K562 (cell line): ENCODE measurements around the gene RAD1. TPM values are rescaled to one million over a fixed set of nuclear protein-coding genes. Genes with fewer than 3 reads are reported as not detected.
A peak's percentile ranks its signal among the peaks of the same experiment; 100 is the strongest.

Source experiments
- CXXC5 ChIP-seq: fragments of 250-450 bp; sonication (Bioruptor Pico); IDR thresholded peaks from 2 replicates; pipeline ENCODE4 v1.8.0; 2022; ENCODE audit warnings: inconsistent platforms, mild to moderate bottlenecking, moderate library complexity
- EZH2 ChIP-seq: IDR thresholded peaks from 2 replicates; pipeline ENCODE4 v1.6.1; 2012; ENCODE audit warnings: low read depth, mild to moderate bottlenecking, inconsistent platforms, low read length, borderline replicate concordance
- KAT2B ChIP-seq: IDR thresholded peaks from one replicate; pipeline ENCODE4 v1.6.1; 2012; ENCODE audit warnings: low read depth, mild to moderate bottlenecking, control low read depth, inconsistent platforms, low read length, moderate library complexity
- MCM5 ChIP-seq: fragments of 450-650 bp; IDR thresholded peaks from 2 replicates; pipeline ENCODE4 v1.6.1; 2016; ENCODE audit warnings: low read depth
- MTA1 ChIP-seq: fragments of 450-650 bp; IDR thresholded peaks from 2 replicates; pipeline ENCODE4 v1.6.1; 2017; ENCODE audit warnings: borderline replicate concordance
- NFYB ChIP-seq: IDR thresholded peaks from 2 replicates; pipeline ENCODE4 v1.6.1; 2011; ENCODE audit warnings: mild to moderate bottlenecking, moderate library complexity; ENCODE audit not compliant: insufficient read length; ENCODE audit errors: extremely low read depth
- PHF21A ChIP-seq: fragments of 450-650 bp; IDR thresholded peaks from 2 replicates; pipeline ENCODE4 v1.6.1; 2017; ENCODE audit warnings: low read depth, borderline replicate concordance
- POLR3A ChIP-seq: IDR thresholded peaks from 2 replicates; pipeline ENCODE4 v1.6.1; 2011; ENCODE audit warnings: borderline replicate concordance, mild to moderate bottlenecking, moderate library complexity; ENCODE audit not compliant: insufficient read length, insufficient read depth; ENCODE audit errors: extremely low read depth
- RBM22 ChIP-seq: fragments of 200-400 bp; formaldehyde crosslinking; IDR thresholded peaks from 2 replicates; pipeline ENCODE4 v1.6.1; 2018; ENCODE audit warnings: low read length, low read depth; ENCODE audit not compliant: poor library complexity, severe bottlenecking
- SETDB1 ChIP-seq: IDR thresholded peaks from one replicate; pipeline ENCODE4 v1.6.1; 2012; ENCODE audit warnings: low read length, control low read depth, inconsistent platforms
- SPI1 ChIP-seq: IDR thresholded peaks from 2 replicates; pipeline ENCODE4 v1.6.1; 2011; ENCODE audit warnings: low read depth, low read length, control low read depth, borderline replicate concordance
- TAL1 ChIP-seq: fragments of 450-650 bp; IDR thresholded peaks from 2 replicates; pipeline ENCODE4 v1.6.1; 2016; ENCODE audit warnings: mild to moderate bottlenecking
- ZNF41 ChIP-seq: fragments of 250-450 bp; sonication (Bioruptor Pico); conservative IDR thresholded peaks from 2 replicates; pipeline ENCODE4 v1.4.0; 2020; ENCODE audit warnings: mild to moderate bottlenecking
- ZNF584 ChIP-seq: fragments of 200-800 bp; sonication (Bioruptor generic); IDR thresholded peaks from 2 replicates; pipeline ENCODE4 v1.6.1; 2016; ENCODE audit warnings: low read depth, mild to moderate bottlenecking, missing genetic modification characterization, missing compliant biosample characterization
- polyA plus RNA-seq, 8 experiments: library from polyadenylated mRNA; depleted of rRNA in 4 of 8; stranded (reverse) in 5 of 8; unstranded in 3 of 8; fragments of >200 nt; fragmentation: Nextera tagmentation in 2 of 8; fragmentation: Illumina TruSeq in 1 of 8; extraction: Ambion mirVana in 2 of 8; extraction: Trizol in 1 of 8; gene quantifications; 2 replicates each; pipeline versions ENCODE4 v1.2.1 to v1.2.3, GENCODE V29; 2011 to 2014; ENCODE audit warnings: inconsistent platforms in 1 of 8, missing spikeins in 1 of 8
- total RNA-seq, 7 experiments: library from RNA; depleted of rRNA in 6 of 7; stranded (reverse); fragments of >200 nt in 6 of 7; fragmentation: Illumina TruSeq in 2 of 7; extraction: Trizol in 2 of 7; gene quantifications; 2 replicates each; pipeline versions ENCODE4 v1.2.1 to v1.2.3, GENCODE V29; 2011 to 2021; ENCODE audit warnings: low replicate concordance in 1 of 7
- TF ChIP-seq, protein P1 (sequence below): fragments of 200-800 bp; sonication (Bioruptor generic); IDR thresholded peaks from 2 replicates; pipeline ENCODE4 v1.6.1; 2017; ENCODE audit warnings: missing genetic modification characterization, missing compliant biosample characterization
- TF ChIP-seq, protein P2 (sequence below): fragments of 250-450 bp; sonication (Bioruptor Pico); IDR thresholded peaks from 2 replicates; pipeline ENCODE4 v1.5.0; 2020; ENCODE audit warnings: mild to moderate bottlenecking
- TF ChIP-seq, protein P3 (sequence below): sonication (generic); formaldehyde crosslinking; IDR thresholded peaks from 2 replicates; pipeline ENCODE4 v1.8.1; 2022; ENCODE audit warnings: missing genetic modification reagents
- TF ChIP-seq, protein P4 (sequence below): fragments of 450-650 bp; formaldehyde crosslinking; IDR thresholded peaks from 2 replicates; pipeline ENCODE4 v1.4.0; 2020; ENCODE audit warnings: mild to moderate bottlenecking
- TF ChIP-seq, protein P5 (sequence below): fragments of 450-650 bp; formaldehyde crosslinking; IDR thresholded peaks from 2 replicates; pipeline ENCODE4 v1.4.0; 2020; ENCODE audit warnings: mild to moderate bottlenecking, moderate library complexity
- TF ChIP-seq, protein P6 (sequence below): fragments of 450-650 bp; formaldehyde crosslinking; IDR thresholded peaks from 2 replicates; pipeline ENCODE4 v1.4.0; 2020; ENCODE audit warnings: mild to moderate bottlenecking, mixed read lengths

The RAD1 gene
- total and polyA plus RNA-seq, 9 of the 15 experiments (the other 6 are each of a cell fraction or from before 2014, with no cell fraction given), result 44.5 to 148 (median 60.8) TPM

DNA sequence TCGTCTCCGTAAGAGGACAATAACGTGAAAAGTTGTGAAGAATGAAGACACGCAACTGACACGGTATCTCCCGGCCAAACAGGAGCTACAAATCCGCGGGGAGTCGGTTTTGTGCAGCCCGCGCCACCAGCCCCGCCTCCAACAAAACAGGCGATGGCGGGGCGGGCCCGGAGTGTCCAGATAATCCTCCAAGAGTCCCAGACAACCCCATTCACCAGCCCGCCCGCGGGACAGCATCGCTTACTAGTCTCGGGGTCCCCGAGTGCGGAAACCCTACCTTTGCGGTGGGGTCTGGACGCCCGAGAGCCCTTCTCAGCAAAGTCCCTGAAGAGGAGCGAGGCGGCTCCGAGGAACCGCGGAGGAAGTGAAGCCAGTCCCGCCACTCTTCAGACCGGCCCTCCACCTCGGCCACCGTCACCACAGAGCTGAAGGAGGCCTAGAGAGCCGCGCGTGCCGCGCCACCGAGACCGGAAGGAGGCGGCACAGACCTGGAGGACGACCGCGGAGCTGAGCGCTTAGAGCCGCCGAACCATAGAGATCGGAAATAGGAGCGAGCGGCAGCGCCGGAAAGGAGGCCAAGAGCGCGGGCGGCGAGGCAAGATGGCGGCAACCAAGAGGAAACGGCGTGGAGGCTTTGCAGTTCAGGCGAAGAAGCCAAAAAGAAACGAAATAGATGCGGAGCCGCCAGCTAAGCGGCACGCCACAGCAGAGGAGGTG is at the start of gene RAD1, which contains the start of gene BRIX1 (continued):
- TF ChIP-seq SETDB1, result peak; percentile 97
- TF ChIP-seq, protein P1, sequence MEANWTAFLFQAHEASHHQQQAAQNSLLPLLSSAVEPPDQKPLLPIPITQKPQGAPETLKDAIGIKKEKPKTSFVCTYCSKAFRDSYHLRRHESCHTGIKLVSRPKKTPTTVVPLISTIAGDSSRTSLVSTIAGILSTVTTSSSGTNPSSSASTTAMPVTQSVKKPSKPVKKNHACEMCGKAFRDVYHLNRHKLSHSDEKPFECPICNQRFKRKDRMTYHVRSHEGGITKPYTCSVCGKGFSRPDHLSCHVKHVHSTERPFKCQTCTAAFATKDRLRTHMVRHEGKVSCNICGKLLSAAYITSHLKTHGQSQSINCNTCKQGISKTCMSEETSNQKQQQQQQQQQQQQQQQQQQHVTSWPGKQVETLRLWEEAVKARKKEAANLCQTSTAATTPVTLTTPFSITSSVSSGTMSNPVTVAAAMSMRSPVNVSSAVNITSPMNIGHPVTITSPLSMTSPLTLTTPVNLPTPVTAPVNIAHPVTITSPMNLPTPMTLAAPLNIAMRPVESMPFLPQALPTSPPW (CRISPR knock-in tag), result peak; percentile 59
- TF ChIP-seq MCM5, result no peak
- TF ChIP-seq EZH2, result no peak
- TF ChIP-seq MTA1, result peak; percentile 68; the same call in 1 of the 2 replicates
- TF ChIP-seq CXXC5 (CRISPR knock-in tag), result peak; percentile 92
- TF ChIP-seq POLR3A, result no peak
- no peak for TF ChIP-seq ZNF584 (CRISPR knock-in tag)
- TF ChIP-seq NFYB, result no peak
- TF ChIP-seq, protein P2, sequence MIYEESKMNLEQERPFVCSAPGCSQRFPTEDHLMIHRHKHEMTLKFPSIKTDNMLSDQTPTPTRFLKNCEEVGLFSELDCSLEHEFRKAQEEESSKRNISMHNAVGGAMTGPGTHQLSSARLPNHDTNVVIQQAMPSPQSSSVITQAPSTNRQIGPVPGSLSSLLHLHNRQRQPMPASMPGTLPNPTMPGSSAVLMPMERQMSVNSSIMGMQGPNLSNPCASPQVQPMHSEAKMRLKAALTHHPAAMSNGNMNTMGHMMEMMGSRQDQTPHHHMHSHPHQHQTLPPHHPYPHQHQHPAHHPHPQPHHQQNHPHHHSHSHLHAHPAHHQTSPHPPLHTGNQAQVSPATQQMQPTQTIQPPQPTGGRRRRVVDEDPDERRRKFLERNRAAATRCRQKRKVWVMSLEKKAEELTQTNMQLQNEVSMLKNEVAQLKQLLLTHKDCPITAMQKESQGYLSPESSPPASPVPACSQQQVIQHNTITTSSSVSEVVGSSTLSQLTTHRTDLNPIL, result no peak
- TF ChIP-seq, protein P3, sequence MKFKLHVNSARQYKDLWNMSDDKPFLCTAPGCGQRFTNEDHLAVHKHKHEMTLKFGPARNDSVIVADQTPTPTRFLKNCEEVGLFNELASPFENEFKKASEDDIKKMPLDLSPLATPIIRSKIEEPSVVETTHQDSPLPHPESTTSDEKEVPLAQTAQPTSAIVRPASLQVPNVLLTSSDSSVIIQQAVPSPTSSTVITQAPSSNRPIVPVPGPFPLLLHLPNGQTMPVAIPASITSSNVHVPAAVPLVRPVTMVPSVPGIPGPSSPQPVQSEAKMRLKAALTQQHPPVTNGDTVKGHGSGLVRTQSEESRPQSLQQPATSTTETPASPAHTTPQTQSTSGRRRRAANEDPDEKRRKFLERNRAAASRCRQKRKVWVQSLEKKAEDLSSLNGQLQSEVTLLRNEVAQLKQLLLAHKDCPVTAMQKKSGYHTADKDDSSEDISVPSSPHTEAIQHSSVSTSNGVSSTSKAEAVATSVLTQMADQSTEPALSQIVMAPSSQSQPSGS (CRISPR knock-in tag), result no peak
- no peak for TF ChIP-seq PHF21A
- TF ChIP-seq, protein P4, sequence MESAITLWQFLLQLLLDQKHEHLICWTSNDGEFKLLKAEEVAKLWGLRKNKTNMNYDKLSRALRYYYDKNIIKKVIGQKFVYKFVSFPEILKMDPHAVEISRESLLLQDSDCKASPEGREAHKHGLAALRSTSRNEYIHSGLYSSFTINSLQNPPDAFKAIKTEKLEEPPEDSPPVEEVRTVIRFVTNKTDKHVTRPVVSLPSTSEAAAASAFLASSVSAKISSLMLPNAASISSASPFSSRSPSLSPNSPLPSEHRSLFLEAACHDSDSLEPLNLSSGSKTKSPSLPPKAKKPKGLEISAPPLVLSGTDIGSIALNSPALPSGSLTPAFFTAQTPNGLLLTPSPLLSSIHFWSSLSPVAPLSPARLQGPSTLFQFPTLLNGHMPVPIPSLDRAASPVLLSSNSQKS, result no peak
- peak; percentile 78 for TF ChIP-seq SPI1
- TF ChIP-seq RBM22, result no peak
- TF ChIP-seq ZNF41 (CRISPR knock-in tag), result no peak
- no peak for TF ChIP-seq KAT2B
- TF ChIP-seq TAL1, result no peak
- TF ChIP-seq, protein P5, sequence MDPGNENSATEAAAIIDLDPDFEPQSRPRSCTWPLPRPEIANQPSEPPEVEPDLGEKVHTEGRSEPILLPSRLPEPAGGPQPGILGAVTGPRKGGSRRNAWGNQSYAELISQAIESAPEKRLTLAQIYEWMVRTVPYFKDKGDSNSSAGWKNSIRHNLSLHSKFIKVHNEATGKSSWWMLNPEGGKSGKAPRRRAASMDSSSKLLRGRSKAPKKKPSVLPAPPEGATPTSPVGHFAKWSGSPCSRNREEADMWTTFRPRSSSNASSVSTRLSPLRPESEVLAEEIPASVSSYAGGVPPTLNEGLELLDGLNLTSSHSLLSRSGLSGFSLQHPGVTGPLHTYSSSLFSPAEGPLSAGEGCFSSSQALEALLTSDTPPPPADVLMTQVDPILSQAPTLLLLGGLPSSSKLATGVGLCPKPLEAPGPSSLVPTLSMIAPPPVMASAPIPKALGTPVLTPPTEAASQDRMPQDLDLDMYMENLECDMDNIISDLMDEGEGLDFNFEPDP (CRISPR knock-in tag), result no peak
- TF ChIP-seq, protein P6, sequence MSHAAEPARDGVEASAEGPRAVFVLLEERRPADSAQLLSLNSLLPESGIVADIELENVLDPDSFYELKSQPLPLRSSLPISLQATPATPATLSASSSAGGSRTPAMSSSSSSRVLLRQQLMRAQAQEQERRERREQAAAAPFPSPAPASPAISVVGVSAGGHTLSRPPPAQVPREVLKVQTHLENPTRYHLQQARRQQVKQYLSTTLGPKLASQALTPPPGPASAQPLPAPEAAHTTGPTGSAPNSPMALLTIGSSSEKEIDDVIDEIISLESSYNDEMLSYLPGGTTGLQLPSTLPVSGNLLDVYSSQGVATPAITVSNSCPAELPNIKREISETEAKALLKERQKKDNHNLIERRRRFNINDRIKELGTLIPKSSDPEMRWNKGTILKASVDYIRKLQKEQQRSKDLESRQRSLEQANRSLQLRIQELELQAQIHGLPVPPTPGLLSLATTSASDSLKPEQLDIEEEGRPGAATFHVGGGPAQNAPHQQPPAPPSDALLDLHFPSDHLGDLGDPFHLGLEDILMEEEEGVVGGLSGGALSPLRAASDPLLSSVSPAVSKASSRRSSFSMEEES (CRISPR knock-in tag), result no peak
